CD4-positive, alpha-beta T cell (primary cell): ENCODE data around the gene ANO4. TPM values are rescaled to one million over a fixed set of nuclear protein-coding genes. Genes with fewer than 3 reads are reported as not detected.

Source experiments
- ATAC-seq: fragments of 200-7000 bp; cut with Tn5 transposase; one replicate; pipeline ENCODE4 v1.10.0; 2022; ENCODE audit warnings: mild to moderate bottlenecking; ENCODE audit not compliant: poor library complexity
- CTCF ChIA-PET: fragments of 350-600 bp; sonication (Branson Sonifier 250); formaldehyde crosslinking; loops from one replicate; lab custom pipeline; 2021; ENCODE audit warnings: antibody characterized with exemption, inconsistent platforms; lab: Charles Lee
- POLR2A ChIA-PET: fragments of 350-600 bp; sonication (Branson Sonifier 250); formaldehyde crosslinking; loops from one replicate; lab custom pipeline; 2021; ENCODE audit warnings: antibody characterized with exemption, inconsistent platforms; lab: Charles Lee
- DNase-seq, 14 experiments: peaks; one replicate each; pipeline ENCODE4 v3.0.0-alpha.2; 2013 to 2020; ENCODE audit warnings: mixed read lengths in 2 of 14
- H3K27ac ChIP-seq, 2 donors: one replicate each; pipeline versions ENCODE4 v1.5.1 to v1.7.0; 2013; ENCODE audit warnings: low read length in 2 of 2, low read depth in 1 of 2, mild to moderate bottlenecking in 1 of 2
- H3K27me3 ChIP-seq, 2 experiments: 1 replicate in 1 of 2; 2 replicates in 1 of 2; pipeline versions ENCODE4 v1.6.1 to v1.7.0; 2013; ENCODE audit warnings: low read length in 2 of 2, control low read depth in 1 of 2, mild to moderate bottlenecking in 1 of 2, moderate library complexity in 1 of 2; ENCODE audit not compliant: insufficient read depth in 2 of 2, control insufficient read depth in 1 of 2
- H3K36me3 ChIP-seq: one replicate; pipeline ENCODE4 v1.6.1; 2013; ENCODE audit warnings: low read length, control low read depth; ENCODE audit not compliant: insufficient read depth
- H3K4me1 ChIP-seq: one replicate; pipeline ENCODE4 v1.6.1; 2013; ENCODE audit warnings: low read length, control low read depth; ENCODE audit not compliant: insufficient read depth
- H3K4me3 ChIP-seq: one replicate; pipeline ENCODE4 v1.5.1; 2013; ENCODE audit warnings: mild to moderate bottlenecking, low read length, moderate library complexity
- H3K9me3 ChIP-seq, 2 experiments: 1 replicate in 1 of 2; 2 replicates in 1 of 2; pipeline versions ENCODE4 v1.6.1 to v1.7.0; 2013; ENCODE audit warnings: low read length in 2 of 2, mild to moderate bottlenecking in 2 of 2, control low read depth in 1 of 2, moderate library complexity in 1 of 2; ENCODE audit not compliant: control insufficient read depth in 1 of 2, insufficient read depth in 1 of 2
- H3K27ac Mint-ChIP-seq: one replicate; pipeline ENCODE4 v1.8.0; 2020; ENCODE audit warnings: mixed read lengths
- H3K27me3 Mint-ChIP-seq: one replicate; pipeline ENCODE4 v1.8.0; 2021; ENCODE audit warnings: mixed read lengths
- H3K36me3 Mint-ChIP-seq: one replicate; pipeline ENCODE4 v1.8.0; 2021; ENCODE audit warnings: low read depth, mixed read lengths
- H3K4me1 Mint-ChIP-seq: one replicate; pipeline ENCODE4 v1.8.0; 2021; ENCODE audit warnings: low read depth, mixed read lengths
- H3K4me3 Mint-ChIP-seq: one replicate; pipeline ENCODE4 v1.8.0; 2020; ENCODE audit warnings: mild to moderate bottlenecking, mixed read lengths
- H3K9me3 Mint-ChIP-seq: one replicate; pipeline ENCODE4 v1.8.0; 2020; ENCODE audit warnings: mixed read lengths
- intact Hi-C, 2 experiments: fragments of 100-400 bp; cut with DNase I in 1 of 2; cut with micrococcal nuclease in 1 of 2; formaldehyde crosslinking; loops; one replicate each; pipeline versions ENCODE4 v1.15.1 to v1.9.0; 2023 to 2025; cut with DNase I, micrococcal nuclease
- total RNA-seq, 174 experiments: library from RNA in 2 of 174; stranded (reverse) in 2 of 174; gene quantifications; one replicate each; pipeline ENCODE4 v1.2.3 and lab custom pipeline; 2021 to 2026
- TF ChIP-seq, protein P1 (sequence below): fragments of 200-600 bp; IDR thresholded peaks from one replicate; pipeline ENCODE4 v1.8.0; 2022; ENCODE audit warnings: antibody characterized with exemption, mild to moderate bottlenecking

ANO4 gene
- total RNA-seq, 2 experiments from 2014 or later = not detected

DNA sequence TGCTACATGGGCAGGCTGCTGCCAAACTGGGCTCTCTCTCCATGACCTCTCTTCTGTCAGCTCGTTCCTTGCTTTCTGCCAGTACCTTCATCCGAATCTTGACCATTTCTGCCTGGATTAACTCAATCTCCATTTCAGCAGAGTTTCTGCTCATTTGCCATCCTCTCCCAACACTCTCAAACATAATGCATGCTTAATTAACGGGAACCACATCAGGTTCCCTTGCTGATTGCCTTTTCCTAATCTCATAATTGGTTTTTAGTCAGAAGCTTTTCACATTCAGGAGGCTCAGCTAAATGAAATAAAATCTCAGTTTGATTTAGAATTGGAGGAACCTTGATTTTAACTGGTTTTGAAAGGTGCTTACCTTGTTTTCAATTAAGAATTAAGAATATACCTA, 288.1 kb downstream of the ANO4 start:
- peaks cover 4% of the 10 kb centered on the region for H3K27me3 Mint-ChIP-seq
- no peak for ATAC-seq
- ChIA-PET POLR2A (no interaction called here), CTCF (no interaction called here)
- TF ChIP-seq, protein P1, sequence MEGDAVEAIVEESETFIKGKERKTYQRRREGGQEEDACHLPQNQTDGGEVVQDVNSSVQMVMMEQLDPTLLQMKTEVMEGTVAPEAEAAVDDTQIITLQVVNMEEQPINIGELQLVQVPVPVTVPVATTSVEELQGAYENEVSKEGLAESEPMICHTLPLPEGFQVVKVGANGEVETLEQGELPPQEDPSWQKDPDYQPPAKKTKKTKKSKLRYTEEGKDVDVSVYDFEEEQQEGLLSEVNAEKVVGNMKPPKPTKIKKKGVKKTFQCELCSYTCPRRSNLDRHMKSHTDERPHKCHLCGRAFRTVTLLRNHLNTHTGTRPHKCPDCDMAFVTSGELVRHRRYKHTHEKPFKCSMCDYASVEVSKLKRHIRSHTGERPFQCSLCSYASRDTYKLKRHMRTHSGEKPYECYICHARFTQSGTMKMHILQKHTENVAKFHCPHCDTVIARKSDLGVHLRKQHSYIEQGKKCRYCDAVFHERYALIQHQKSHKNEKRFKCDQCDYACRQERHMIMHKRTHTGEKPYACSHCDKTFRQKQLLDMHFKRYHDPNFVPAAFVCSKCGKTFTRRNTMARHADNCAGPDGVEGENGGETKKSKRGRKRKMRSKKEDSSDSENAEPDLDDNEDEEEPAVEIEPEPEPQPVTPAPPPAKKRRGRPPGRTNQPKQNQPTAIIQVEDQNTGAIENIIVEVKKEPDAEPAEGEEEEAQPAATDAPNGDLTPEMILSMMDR = no peak
- Histone ChIP-seq H3K4me1 (no peaks in the 10 kb centered on the region), H3K9me3 (no peaks in the 10 kb centered on the region), H3K27ac (no peak overlapping the region), H3K36me3 (no peaks in the 10 kb centered on the region), H3K4me3 (no peak overlapping the region), H3K27me3 (no peaks in the 10 kb centered on the region)
- no peaks in the 10 kb centered on the region for H3K4me1 Mint-ChIP-seq
- no peaks in the 10 kb centered on the region for H3K36me3 Mint-ChIP-seq
- no peak for DNase-seq
- H3K9me3 Mint-ChIP-seq = peaks cover 4% of the 10 kb centered on the region
- intact Hi-C loops = no loop called here
- H3K27ac Mint-ChIP-seq = no peak overlapping the region
- H3K4me3 Mint-ChIP-seq = no peak overlapping the region

DNA sequence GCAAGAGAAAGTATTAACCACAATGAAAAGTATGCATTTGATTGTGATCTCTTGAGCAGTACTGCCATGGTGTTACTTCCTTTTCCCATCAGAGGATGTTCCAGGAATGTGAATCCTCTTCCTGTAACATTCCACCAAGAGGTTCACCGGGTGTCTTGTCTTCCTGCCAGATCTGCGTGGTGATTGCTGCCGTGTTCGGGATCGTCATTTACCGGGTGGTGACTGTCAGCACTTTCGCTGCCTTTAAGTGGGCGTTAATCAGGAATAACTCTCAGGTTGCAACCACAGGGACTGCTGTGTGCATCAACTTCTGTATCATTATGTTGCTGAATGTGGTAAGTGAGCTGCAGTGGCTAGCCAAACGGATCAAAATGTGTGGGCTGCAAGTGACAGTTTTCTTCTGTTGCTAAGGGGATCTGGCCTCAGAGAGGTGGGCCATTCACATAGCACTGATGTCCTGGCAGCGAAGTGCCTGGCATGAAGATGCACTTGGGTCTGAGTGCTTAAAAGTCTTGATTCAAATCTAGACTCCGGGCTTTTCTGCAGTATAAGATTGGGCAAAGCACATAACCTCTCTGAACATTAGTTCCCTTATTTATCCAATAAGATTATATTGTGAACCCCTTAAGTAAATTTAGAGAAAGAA, 292.0 kb downstream of the ANO4 start:
- H3K4me1 ChIP-seq = no peaks in the 10 kb centered on the region
- Mint-ChIP-seq H3K27ac (no peak overlapping the region), H3K27me3 (peaks cover 4% of the 10 kb centered on the region), H3K9me3 (peaks cover 4% of the 10 kb centered on the region), H3K36me3 (no peaks in the 10 kb centered on the region), H3K4me1 (no peaks in the 10 kb centered on the region), H3K4me3 (no peak overlapping the region)
- POLR2A ChIA-PET = no interaction called here
- CTCF ChIA-PET = no interaction called here
- H3K36me3 ChIP-seq = no peaks in the 10 kb centered on the region
- intact Hi-C loops = no loop called here
- TF ChIP-seq, protein P1 = no peak
- ATAC-seq (no peak), DNase-seq (no peak)
- no peaks in the 10 kb centered on the region for H3K27me3 ChIP-seq
- H3K4me3 ChIP-seq = no peak overlapping the region
- no peaks in the 10 kb centered on the region for H3K9me3 ChIP-seq
- no peak overlapping the region for H3K27ac ChIP-seq

DNA sequence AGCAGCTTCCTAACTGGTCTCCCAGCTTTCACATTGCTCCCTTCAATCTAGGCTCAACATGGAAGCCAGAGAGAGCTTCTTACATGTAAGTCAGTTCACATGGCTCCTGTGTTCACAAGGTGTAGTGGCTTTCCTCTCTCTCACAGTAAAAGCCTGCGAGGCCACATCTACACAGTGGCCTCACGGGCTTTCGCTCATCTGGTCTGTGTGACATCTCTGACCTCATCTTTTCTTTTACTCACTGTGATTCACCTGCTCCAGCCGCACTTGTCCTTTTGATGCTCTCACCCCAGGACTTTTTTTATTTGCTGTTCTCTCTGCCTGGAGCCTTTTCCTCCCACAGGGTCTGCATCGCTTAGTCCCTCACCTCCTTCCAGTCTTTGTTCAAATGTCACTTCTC, 293.3 kb downstream of the ANO4 start:
- H3K27ac ChIP-seq = no peak overlapping the region
- ChIA-PET CTCF (no interaction called here), POLR2A (no interaction called here)
- H3K36me3 ChIP-seq = no peaks in the 10 kb centered on the region
- Mint-ChIP-seq H3K4me3 (no peak overlapping the region), H3K9me3 (no peaks in the 10 kb centered on the region), H3K4me1 (no peaks in the 10 kb centered on the region), H3K27me3 (peaks cover 4% of the 10 kb centered on the region), H3K27ac (no peak overlapping the region), H3K36me3 (no peaks in the 10 kb centered on the region)
- no peaks in the 10 kb centered on the region for H3K9me3 ChIP-seq
- H3K27me3 ChIP-seq = no peaks in the 10 kb centered on the region
- ATAC-seq = no peak
- no peak for DNase-seq
- intact Hi-C loops = no loop called here
- no peaks in the 10 kb centered on the region for H3K4me1 ChIP-seq
- TF ChIP-seq, protein P1 = no peak
- no peak overlapping the region for H3K4me3 ChIP-seq
